OCI-LY1 (cell line): Measurements from ENCODE around the gene GRID2.

Experiments used
- CTCF ChIP-seq: fragments of 200-600 bp; sonication (generic), shearing (Covaris generic); IDR thresholded peaks from 2 replicates; pipeline ENCODE4 v1.5.1; 2017; ENCODE audit warnings: mild to moderate bottlenecking, antibody characterized with exemption, low read length, moderate library complexity, mixed read lengths
- EZH2 ChIP-seq: fragments of 200-600 bp; sonication (generic), shearing (Covaris generic); IDR thresholded peaks from 2 replicates; pipeline ENCODE4 v1.8.0; 2017; ENCODE audit warnings: borderline replicate concordance, mixed run types, mild to moderate bottlenecking, antibody characterized with exemption, low read length, moderate library complexity, mixed read lengths

GRCh38 chr4:93573285-93573684 lies 1269.5 kb downstream of the GRID2 start:
- no peak for TF ChIP-seq CTCF
- no peak for TF ChIP-seq EZH2
